ENCODE measurements around the gene PPARD. TPM values are rescaled to one million over a fixed set of nuclear protein-coding genes. Genes with fewer than 3 reads are reported as not detected.

PPARD gene
- polyA plus RNA-seq = 1.3 and 1.7 TPM in 2 replicates
- polyA minus RNA-seq = 2.4 TPM in 2 replicates

DNA sequence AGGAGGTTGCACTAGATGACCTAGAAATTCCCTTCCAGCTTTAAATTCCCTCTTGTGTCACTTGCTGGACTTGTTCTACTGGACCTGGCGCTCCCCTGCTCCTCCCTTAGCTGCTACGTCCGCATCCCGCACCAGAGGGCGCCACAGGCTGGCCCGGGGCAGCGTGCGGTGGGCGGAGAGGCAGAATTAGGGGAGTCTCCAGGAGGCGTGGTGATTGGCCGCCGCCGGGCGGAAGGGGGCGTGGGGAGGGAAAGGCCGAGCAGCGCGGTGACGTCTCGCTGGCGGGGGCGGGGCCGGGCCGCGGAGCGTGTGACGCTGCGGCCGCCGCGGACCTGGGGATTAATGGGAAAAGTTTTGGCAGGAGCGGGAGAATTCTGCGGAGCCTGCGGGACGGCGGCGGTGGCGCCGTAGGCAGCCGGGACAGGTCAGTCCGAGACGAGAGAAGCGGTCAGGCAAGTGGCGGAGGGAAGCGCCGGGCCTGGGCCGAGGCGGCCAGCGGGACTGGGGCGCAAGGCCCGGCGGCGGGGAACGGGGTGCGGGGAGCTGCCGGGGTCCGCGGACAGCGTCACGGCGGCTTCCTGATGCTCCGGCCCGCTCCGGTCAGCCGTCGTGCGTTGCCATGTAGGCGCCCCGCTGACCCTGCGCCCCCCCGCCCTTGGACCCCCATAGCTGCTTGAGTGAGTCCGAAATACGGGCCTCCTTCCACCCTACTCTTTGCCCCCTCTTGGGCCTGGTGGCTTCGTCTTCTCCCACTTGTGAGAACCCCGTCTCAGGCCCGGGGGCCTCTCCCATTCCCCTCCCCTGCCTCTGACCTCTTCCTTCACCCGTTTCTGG, at the start of gene PPARD:
Gene PPARD, plus strand, starts transcription at position 301 of the 834 bp plus-strand sequence. CDS start 68,530 bp downstream, outside the sequence.
- no peaks in the 10 kb centered on the region for H3K36me3 ChIP-seq (ENCODE audit: insufficient read depth, low read length)
- H3K9me2 ChIP-seq (ENCODE audit: insufficient read depth, low read length) = no peaks in the 10 kb centered on the region
- no peaks in the 10 kb centered on the region for H3K9me3 ChIP-seq (ENCODE audit: low read length)
- no peaks in the 10 kb centered on the region for H3F3A ChIP-seq (ENCODE audit: insufficient read depth, low read length, poor library complexity, severe bottlenecking)
- H3K27ac ChIP-seq (ENCODE audit: low read length) = no peak within 1 kb of the TSS
- H3K27me3 ChIP-seq (ENCODE audit: insufficient read depth, low read depth, low read length) = no peaks in the 10 kb centered on the region
- peak within 1 kb of the TSS; percentile 58 for H3K9ac ChIP-seq (ENCODE audit: low read length)
- peak within 1 kb of the TSS; percentile 78 for H3K4me2 ChIP-seq (ENCODE audit: low read length)
- peak within 1 kb of the TSS; percentile 88 for H3K4me3 ChIP-seq (ENCODE audit: low read length)
- H4K20me1 ChIP-seq (ENCODE audit: insufficient read depth) = no peaks in the 10 kb centered on the region
- H3K79me2 ChIP-seq (replicated peaks; ENCODE audit: insufficient read depth, low read length) = no peaks in the 10 kb centered on the region
- no peak within 1 kb of the TSS for H2AFZ ChIP-seq (ENCODE audit: low read depth, low read length)
- TF ChIP-seq TAF1 (IDR thresholded peaks at IDR 0.05; ENCODE audit: low read depth) = no peak
- TF ChIP-seq MXI1 (conservative IDR thresholded peaks at IDR 0.05; ENCODE audit: poor library complexity, severe bottlenecking) = peak; percentile 71
- no peak for TF ChIP-seq POLR2AphosphoS5 (IDR thresholded peaks at IDR 0.05)
- peak; percentile 96 for TF ChIP-seq RAD21 (conservative IDR thresholded peaks at IDR 0.05)
- TF ChIP-seq, protein P1, sequence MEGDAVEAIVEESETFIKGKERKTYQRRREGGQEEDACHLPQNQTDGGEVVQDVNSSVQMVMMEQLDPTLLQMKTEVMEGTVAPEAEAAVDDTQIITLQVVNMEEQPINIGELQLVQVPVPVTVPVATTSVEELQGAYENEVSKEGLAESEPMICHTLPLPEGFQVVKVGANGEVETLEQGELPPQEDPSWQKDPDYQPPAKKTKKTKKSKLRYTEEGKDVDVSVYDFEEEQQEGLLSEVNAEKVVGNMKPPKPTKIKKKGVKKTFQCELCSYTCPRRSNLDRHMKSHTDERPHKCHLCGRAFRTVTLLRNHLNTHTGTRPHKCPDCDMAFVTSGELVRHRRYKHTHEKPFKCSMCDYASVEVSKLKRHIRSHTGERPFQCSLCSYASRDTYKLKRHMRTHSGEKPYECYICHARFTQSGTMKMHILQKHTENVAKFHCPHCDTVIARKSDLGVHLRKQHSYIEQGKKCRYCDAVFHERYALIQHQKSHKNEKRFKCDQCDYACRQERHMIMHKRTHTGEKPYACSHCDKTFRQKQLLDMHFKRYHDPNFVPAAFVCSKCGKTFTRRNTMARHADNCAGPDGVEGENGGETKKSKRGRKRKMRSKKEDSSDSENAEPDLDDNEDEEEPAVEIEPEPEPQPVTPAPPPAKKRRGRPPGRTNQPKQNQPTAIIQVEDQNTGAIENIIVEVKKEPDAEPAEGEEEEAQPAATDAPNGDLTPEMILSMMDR (IDR thresholded peaks at IDR 0.05; ENCODE audit: poor library complexity, severe bottlenecking) = peak; percentile 98
- TF ChIP-seq, protein P2, sequence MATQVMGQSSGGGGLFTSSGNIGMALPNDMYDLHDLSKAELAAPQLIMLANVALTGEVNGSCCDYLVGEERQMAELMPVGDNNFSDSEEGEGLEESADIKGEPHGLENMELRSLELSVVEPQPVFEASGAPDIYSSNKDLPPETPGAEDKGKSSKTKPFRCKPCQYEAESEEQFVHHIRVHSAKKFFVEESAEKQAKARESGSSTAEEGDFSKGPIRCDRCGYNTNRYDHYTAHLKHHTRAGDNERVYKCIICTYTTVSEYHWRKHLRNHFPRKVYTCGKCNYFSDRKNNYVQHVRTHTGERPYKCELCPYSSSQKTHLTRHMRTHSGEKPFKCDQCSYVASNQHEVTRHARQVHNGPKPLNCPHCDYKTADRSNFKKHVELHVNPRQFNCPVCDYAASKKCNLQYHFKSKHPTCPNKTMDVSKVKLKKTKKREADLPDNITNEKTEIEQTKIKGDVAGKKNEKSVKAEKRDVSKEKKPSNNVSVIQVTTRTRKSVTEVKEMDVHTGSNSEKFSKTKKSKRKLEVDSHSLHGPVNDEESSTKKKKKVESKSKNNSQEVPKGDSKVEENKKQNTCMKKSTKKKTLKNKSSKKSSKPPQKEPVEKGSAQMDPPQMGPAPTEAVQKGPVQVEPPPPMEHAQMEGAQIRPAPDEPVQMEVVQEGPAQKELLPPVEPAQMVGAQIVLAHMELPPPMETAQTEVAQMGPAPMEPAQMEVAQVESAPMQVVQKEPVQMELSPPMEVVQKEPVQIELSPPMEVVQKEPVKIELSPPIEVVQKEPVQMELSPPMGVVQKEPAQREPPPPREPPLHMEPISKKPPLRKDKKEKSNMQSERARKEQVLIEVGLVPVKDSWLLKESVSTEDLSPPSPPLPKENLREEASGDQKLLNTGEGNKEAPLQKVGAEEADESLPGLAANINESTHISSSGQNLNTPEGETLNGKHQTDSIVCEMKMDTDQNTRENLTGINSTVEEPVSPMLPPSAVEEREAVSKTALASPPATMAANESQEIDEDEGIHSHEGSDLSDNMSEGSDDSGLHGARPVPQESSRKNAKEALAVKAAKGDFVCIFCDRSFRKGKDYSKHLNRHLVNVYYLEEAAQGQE (IDR thresholded peaks at IDR 0.05; ENCODE audit: borderline replicate concordance) = no peak
- TF ChIP-seq EP300 (conservative IDR thresholded peaks at IDR 0.05; ENCODE audit: poor library complexity, severe bottlenecking) = no peak
- peak; percentile 96 for TF ChIP-seq SMC3 (conservative IDR thresholded peaks at IDR 0.05; ENCODE audit: poor library complexity)
- TF ChIP-seq EZH2 (IDR thresholded peaks at IDR 0.05; ENCODE audit: borderline replicate concordance, insufficient read depth, low read length, poor library complexity, severe bottlenecking) = no peak

DNA sequence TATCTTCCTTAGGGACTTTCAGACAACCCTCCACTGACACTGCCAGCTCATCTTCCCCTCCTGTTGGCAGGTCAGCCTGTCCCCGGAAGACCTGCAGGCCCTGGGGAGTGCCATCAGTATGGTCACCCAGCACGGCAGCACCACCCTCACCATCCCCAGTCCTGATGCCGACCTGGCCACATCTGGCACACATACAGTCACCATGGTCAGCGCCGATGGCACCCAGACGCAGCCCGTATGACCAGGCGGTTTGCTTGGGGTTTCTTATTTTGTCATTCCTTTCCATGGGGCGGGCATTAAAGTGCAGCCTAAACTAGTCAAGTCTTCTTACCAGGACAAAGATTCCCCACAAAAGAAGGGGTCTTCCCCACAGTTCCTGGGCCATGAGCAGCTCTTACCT, 48.7 kb upstream of the PPARD start:
- H3K4me3 ChIP-seq (ENCODE audit: low read length) = no peak overlapping the region
- H3K27ac ChIP-seq (ENCODE audit: low read length) = no peak overlapping the region
- no peak overlapping the region for H3K4me2 ChIP-seq (ENCODE audit: low read length)
- no peaks in the 10 kb centered on the region for H3K9me3 ChIP-seq (ENCODE audit: low read length)
- H2AFZ ChIP-seq (ENCODE audit: low read depth, low read length) = no peak overlapping the region
- no peaks in the 10 kb centered on the region for H3K36me3 ChIP-seq (ENCODE audit: insufficient read depth, low read length)
- H3F3A ChIP-seq (ENCODE audit: insufficient read depth, low read length, poor library complexity, severe bottlenecking) = no peaks in the 10 kb centered on the region
- H3K9ac ChIP-seq (ENCODE audit: low read length) = no peak overlapping the region
- no peaks in the 10 kb centered on the region for H3K9me2 ChIP-seq (ENCODE audit: insufficient read depth, low read length)
- H3K79me2 ChIP-seq (replicated peaks; ENCODE audit: insufficient read depth, low read length) = no peaks in the 10 kb centered on the region
- H4K20me1 ChIP-seq (ENCODE audit: insufficient read depth) = no peaks in the 10 kb centered on the region
- TF ChIP-seq RAD21 (conservative IDR thresholded peaks at IDR 0.05) (no peak), TAF1 (IDR thresholded peaks at IDR 0.05; ENCODE audit: low read depth) (no peak), MXI1 (conservative IDR thresholded peaks at IDR 0.05; ENCODE audit: poor library complexity, severe bottlenecking) (no peak), EP300 (conservative IDR thresholded peaks at IDR 0.05; ENCODE audit: poor library complexity, severe bottlenecking) (no peak), POLR2AphosphoS5 (IDR thresholded peaks at IDR 0.05) (no peak), EZH2 (IDR thresholded peaks at IDR 0.05; ENCODE audit: borderline replicate concordance, insufficient read depth, low read length, poor library complexity, severe bottlenecking) (no peak), SMC3 (conservative IDR thresholded peaks at IDR 0.05; ENCODE audit: poor library complexity) (no peak)
- TF ChIP-seq, protein P2 (IDR thresholded peaks at IDR 0.05; ENCODE audit: borderline replicate concordance) = no peak
- TF ChIP-seq, protein P1 (IDR thresholded peaks at IDR 0.05; ENCODE audit: poor library complexity, severe bottlenecking) = no peak
- H3K27me3 ChIP-seq (ENCODE audit: insufficient read depth, low read depth, low read length) = no peaks in the 10 kb centered on the region

All from neural cell (in vitro differentiated cells).